ENCODE data around the gene EHD1. TPM values are rescaled to one million over a fixed set of nuclear protein-coding genes. Genes with fewer than 3 reads are reported as not detected.

The EHD1 gene
- total RNA-seq, 1 donor from 2014 or later: 111 TPM

DNA sequence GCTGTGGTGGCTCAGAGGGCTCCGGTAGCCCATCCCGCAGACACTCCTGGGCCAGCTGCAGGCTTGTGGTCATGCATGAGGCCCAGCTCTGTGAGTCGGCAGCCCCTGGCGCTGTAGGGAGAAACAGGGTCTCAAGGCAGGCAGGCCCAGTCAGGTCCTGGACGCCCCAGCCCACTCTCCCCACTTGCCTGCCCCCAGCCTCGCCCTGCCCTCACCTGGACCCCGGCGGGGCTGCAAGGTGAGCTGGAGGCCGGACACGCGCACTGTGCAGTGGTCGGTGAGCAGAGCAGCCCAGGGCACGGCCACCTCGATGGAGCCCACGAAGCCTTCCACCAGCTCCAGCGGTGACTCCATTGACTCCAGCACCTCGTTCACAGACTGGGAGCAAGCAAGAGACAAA lies 35.7 kb upstream of the EHD1 start:
- no peak overlapping the region for H3K4me3 Mint-ChIP-seq (ENCODE audit: unreplicated experiment)
- peaks cover 12% of the 10 kb centered on the region for H3K36me3 Mint-ChIP-seq (ENCODE audit: low read depth)
- H3K27ac Mint-ChIP-seq (ENCODE audit: unreplicated experiment): no peak overlapping the region
- TF ChIP-seq, protein P1, sequence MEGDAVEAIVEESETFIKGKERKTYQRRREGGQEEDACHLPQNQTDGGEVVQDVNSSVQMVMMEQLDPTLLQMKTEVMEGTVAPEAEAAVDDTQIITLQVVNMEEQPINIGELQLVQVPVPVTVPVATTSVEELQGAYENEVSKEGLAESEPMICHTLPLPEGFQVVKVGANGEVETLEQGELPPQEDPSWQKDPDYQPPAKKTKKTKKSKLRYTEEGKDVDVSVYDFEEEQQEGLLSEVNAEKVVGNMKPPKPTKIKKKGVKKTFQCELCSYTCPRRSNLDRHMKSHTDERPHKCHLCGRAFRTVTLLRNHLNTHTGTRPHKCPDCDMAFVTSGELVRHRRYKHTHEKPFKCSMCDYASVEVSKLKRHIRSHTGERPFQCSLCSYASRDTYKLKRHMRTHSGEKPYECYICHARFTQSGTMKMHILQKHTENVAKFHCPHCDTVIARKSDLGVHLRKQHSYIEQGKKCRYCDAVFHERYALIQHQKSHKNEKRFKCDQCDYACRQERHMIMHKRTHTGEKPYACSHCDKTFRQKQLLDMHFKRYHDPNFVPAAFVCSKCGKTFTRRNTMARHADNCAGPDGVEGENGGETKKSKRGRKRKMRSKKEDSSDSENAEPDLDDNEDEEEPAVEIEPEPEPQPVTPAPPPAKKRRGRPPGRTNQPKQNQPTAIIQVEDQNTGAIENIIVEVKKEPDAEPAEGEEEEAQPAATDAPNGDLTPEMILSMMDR (IDR thresholded peaks at IDR 0.05): no peak
- peaks cover 21% of the 10 kb centered on the region for H3K4me1 Mint-ChIP-seq (ENCODE audit: low read depth)
- H3K9me3 Mint-ChIP-seq (ENCODE audit: low read depth): no peaks in the 10 kb centered on the region
- no peak for DNase-seq (ENCODE audit: low spot score)
- H3K27me3 Mint-ChIP-seq (ENCODE audit: low read depth): no peaks in the 10 kb centered on the region

DNA sequence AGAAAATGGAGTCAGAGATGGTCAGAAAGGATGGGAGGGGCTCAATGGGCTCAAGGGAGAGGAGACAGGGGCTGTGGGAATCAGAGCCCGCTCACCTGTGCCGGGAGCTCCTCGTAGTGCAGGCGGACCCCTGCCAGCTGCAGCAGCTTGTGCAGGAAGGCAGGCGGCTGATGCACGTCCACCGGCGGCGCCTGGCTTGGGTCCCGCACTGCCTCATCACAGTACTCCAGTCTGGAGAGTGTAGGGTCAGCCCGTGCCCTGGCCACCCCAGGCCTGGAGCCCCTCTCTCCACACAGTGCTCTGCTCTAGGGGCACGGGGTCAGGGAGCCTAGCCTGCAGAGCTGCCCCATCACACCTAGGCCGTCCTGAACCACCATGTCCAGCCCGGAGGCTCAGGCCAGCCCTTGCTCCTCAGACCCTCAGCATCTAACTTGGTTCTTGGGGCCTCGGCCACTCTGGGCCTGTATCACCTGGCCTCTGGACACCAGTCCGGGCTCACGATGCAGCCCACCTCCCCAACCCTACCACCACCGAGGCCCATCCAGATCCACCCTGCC lies 34.8 kb upstream of the EHD1 start:
- H3K27ac Mint-ChIP-seq (ENCODE audit: unreplicated experiment): no peak overlapping the region
- TF ChIP-seq, protein P1 (IDR thresholded peaks at IDR 0.05): no peak
- H3K9me3 Mint-ChIP-seq (ENCODE audit: low read depth): no peaks in the 10 kb centered on the region
- peaks cover 20% of the 10 kb centered on the region for H3K4me1 Mint-ChIP-seq (ENCODE audit: low read depth)
- DNase-seq (ENCODE audit: low spot score): no peak
- H3K36me3 Mint-ChIP-seq (ENCODE audit: low read depth): peaks cover 16% of the 10 kb centered on the region
- H3K27me3 Mint-ChIP-seq (ENCODE audit: low read depth): no peaks in the 10 kb centered on the region
- H3K4me3 Mint-ChIP-seq (ENCODE audit: unreplicated experiment): no peak overlapping the region

DNA sequence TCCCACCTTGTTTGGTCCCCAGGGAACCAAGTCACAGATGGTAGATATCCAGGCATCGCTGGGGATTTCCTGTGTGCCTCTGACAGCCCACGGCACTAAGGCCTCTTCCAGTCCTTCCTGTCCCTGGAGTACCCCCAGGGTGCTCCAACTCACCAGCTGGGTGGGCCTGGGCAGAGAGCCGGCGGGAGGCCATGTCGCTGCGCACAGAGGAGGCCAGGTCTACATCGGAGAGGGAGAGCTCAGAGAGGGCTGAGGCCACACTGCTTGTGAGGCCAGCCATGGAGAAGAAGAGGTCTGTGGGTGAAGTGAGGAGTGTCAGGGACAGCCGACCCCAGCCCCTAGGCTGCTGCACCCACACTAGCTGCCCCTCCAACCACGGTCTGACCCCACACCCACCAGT lies 33.3 kb upstream of the EHD1 start:
- no peak for DNase-seq (ENCODE audit: low spot score)
- H3K9me3 Mint-ChIP-seq (ENCODE audit: low read depth): no peaks in the 10 kb centered on the region
- no peaks in the 10 kb centered on the region for H3K27me3 Mint-ChIP-seq (ENCODE audit: low read depth)
- TF ChIP-seq, protein P1 (IDR thresholded peaks at IDR 0.05): no peak
- H3K36me3 Mint-ChIP-seq (ENCODE audit: low read depth): peaks cover 21% of the 10 kb centered on the region
- no peak overlapping the region for H3K4me3 Mint-ChIP-seq (ENCODE audit: unreplicated experiment)
- no peak overlapping the region for H3K27ac Mint-ChIP-seq (ENCODE audit: unreplicated experiment)
- peaks cover 10% of the 10 kb centered on the region for H3K4me1 Mint-ChIP-seq (ENCODE audit: low read depth)

DNA sequence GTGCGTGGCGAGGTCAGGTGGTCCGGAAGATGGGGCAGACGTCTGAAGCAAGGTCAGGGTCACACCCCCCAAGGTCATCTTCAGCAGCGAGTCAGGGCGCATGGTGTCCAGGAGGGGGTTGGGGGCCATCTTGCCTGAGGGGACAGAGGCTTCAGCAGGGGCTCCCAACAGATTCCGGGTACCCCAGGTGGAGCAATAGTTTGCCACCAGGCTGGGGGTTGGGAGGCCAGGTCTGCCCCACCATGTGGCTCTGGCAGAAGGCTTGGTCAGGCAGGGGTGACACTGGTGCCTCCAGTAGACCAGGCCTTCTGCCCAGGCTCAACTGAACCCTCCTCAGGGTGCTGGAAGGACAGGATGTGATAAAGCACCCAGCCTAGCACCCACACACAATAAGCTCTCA lies 32.7 kb upstream of the EHD1 start:
- H3K36me3 Mint-ChIP-seq (ENCODE audit: low read depth): peaks cover 21% of the 10 kb centered on the region
- no peaks in the 10 kb centered on the region for H3K9me3 Mint-ChIP-seq (ENCODE audit: low read depth)
- TF ChIP-seq, protein P1 (IDR thresholded peaks at IDR 0.05): no peak
- no peak overlapping the region for H3K27ac Mint-ChIP-seq (ENCODE audit: unreplicated experiment)
- H3K4me1 Mint-ChIP-seq (ENCODE audit: low read depth): peaks cover 5% of the 10 kb centered on the region
- no peak for DNase-seq (ENCODE audit: low spot score)
- no peak overlapping the region for H3K4me3 Mint-ChIP-seq (ENCODE audit: unreplicated experiment)
- no peaks in the 10 kb centered on the region for H3K27me3 Mint-ChIP-seq (ENCODE audit: low read depth)

DNA sequence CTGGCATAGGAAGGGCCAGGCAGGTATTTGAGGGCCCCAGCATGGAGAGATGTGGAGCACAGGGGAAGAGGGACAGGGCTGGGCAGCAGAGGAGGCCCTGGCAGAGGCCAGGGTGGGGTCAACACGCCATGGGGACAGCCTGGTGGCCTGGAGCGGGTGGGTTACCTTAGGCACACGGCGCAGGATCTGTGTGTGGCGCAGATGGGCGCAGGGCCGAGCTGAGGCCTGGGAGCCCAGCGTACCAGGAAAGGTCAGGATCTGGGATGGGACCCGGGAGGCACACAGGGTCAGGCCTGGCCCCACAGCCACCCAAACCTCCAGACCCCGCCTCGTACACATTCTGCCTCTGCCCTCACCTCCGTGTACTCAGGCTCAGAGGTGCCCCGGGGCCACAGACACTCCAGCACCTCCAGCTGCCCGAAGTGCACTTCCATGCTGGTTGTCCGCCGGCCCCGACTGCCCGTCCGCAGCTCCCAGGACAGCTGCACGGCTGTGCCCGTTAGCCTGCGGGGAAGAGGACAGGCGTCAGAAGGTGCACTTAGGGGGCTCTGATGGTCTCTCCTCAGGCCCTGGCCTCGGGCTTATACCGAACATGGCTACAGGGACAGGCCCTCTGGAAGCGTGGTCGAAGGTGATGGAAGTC lies 32.2 kb upstream of the EHD1 start:
- Mint-ChIP-seq H3K4me1 (ENCODE audit: low read depth) (no peaks in the 10 kb centered on the region), H3K27ac (ENCODE audit: unreplicated experiment) (no peak overlapping the region), H3K4me3 (ENCODE audit: unreplicated experiment) (no peak overlapping the region), H3K9me3 (ENCODE audit: low read depth) (no peaks in the 10 kb centered on the region), H3K27me3 (ENCODE audit: low read depth) (no peaks in the 10 kb centered on the region), H3K36me3 (ENCODE audit: low read depth) (peaks cover 23% of the 10 kb centered on the region)
- TF ChIP-seq, protein P1 (IDR thresholded peaks at IDR 0.05): no peak
- DNase-seq (ENCODE audit: low spot score): no peak

Data from chondrocyte (in vitro differentiated cells).